ENCODE data around the gene KLHL25. TPM values are rescaled to one million over a fixed set of nuclear protein-coding genes. Genes with fewer than 3 reads are reported as not detected.

KLHL25 gene
- total and polyA plus RNA-seq, 2 of the 13 experiments (the other 11 are each of a cell fraction or from before 2014, with no cell fraction given): 3.7 to 8.2 TPM

- intact Hi-C loops (cut with micrococcal nuclease; ENCODE audit: unreplicated experiment): no loop called here
- Histone ChIP-seq H3K79me2 (ENCODE audit: insufficient read depth, low read length) (no peaks in the 10 kb centered on the region), H3K4me3 (replicated peaks in 1 of 3; ENCODE audit: insufficient read depth in 1 of 3, low read depth in 2 of 3, low read length in 3 of 3) (no peak overlapping the region), H3K27me3 (ENCODE audit: control insufficient read depth in 1 of 2, insufficient read depth in 2 of 2, low read length in 2 of 2) (no peaks in the 10 kb centered on the region), H3K9ac (ENCODE audit: insufficient read depth, low read depth, low read length) (no peak overlapping the region), H2AFZ (ENCODE audit: low read length) (no peak overlapping the region), H3K36me3 (replicated peaks in 1 of 2; ENCODE audit: control insufficient read depth in 1 of 2, insufficient read depth in 2 of 2, low read length in 2 of 2) (peaks cover 4 to 11% of the 10 kb centered on the region in 2 experiments; a peak in 1 of 5 replicates), H4K20me1 (ENCODE audit: insufficient read depth, low read length) (no peaks in the 10 kb centered on the region), H3K9me3 (ENCODE audit: low read length) (no peaks in the 10 kb centered on the region), H3K27ac (ENCODE audit: extremely low read length, insufficient read depth, low read length) (no peak overlapping the region), H3K4me2 (ENCODE audit: low read depth, low read length) (no peak overlapping the region), H3K4me1 (ENCODE audit: insufficient read depth, low read length) (no peaks in the 10 kb centered on the region)
- ChIA-PET POLR2A (no interaction called here), CTCF (ENCODE audit: low intra/inter-chr PET ratio, low total read pairs) (no interaction called here)
- no TSS peak for BruUV-seq (replicated peaks)
- WGBS (ENCODE audit: low lambda C conversion rate): 92% methylated on average over 2 of the region's 4 CpGs
- ATAC-seq (no peak), FAIRE-seq (no peak), DNase-seq (ENCODE audit: low spot score) (no peak)
- TF ChIP-seq FOXK2 (IDR thresholded peaks at IDR 0.05) (no peak), KDM3A (CRISPR knock-in tag; IDR thresholded peaks at IDR 0.05; ENCODE audit: low read depth) (no peak), ZHX1 (CRISPR knock-in tag; IDR thresholded peaks at IDR 0.05; ENCODE audit: low read depth) (no peak), MED1 (CRISPR knock-in tag; IDR thresholded peaks at IDR 0.05) (no peak), THYN1 (CRISPR knock-in tag; IDR thresholded peaks at IDR 0.05; ENCODE audit: borderline replicate concordance, low read depth) (no peak), ZNF343 (CRISPR knock-in tag; IDR thresholded peaks at IDR 0.05) (no peak), ZNF496 (CRISPR knock-in tag; IDR thresholded peaks at IDR 0.05; ENCODE audit: insufficient replicate concordance) (no peak), LRRFIP1 (CRISPR knock-in tag; conservative IDR thresholded peaks at IDR 0.05) (no peak), MYC (CRISPR knock-in tag; IDR thresholded peaks at IDR 0.05; ENCODE audit: borderline replicate concordance) (no peak), ZKSCAN8 (CRISPR knock-in tag; IDR thresholded peaks at IDR 0.05; ENCODE audit: borderline replicate concordance) (no peak), ZNF121 (CRISPR knock-in tag; IDR thresholded peaks at IDR 0.05) (no peak), ZNF530 (CRISPR knock-in tag; IDR thresholded peaks at IDR 0.05; ENCODE audit: low read depth) (no peak), CENPT (CRISPR knock-in tag; IDR thresholded peaks at IDR 0.05; ENCODE audit: low read depth) (no peak), GTF2F1 (IDR thresholded peaks at IDR 0.05; ENCODE audit: low read length) (no peak), ZFP36L2 (CRISPR knock-in tag; IDR thresholded peaks at IDR 0.05) (no peak), GZF1 (CRISPR knock-in tag; IDR thresholded peaks at IDR 0.05) (no peak), ZNF232 (CRISPR knock-in tag; IDR thresholded peaks at IDR 0.05; ENCODE audit: borderline replicate concordance) (no peak)
- in situ Hi-C loops (cut with HindIII; ENCODE audit: extremely low pct_ligation_motif_present, low pct_unique_long_range_greater_than_20kb): no loop called here
Observed at GRCh38 chr15:85755942-85756341, 38.8 kb downstream of the KLHL25 start.

All from HepG2 (cell line).